H1 (cell line): ENCODE measurements around the gene SMIM35.

ENCODE experiments used
- EZH2 ChIP-seq: fragments of 200-600 bp; sonication (generic); IDR thresholded peaks from 2 replicates; pipeline ENCODE4 v1.7.1; 2012; ENCODE audit warnings: low read depth, mild to moderate bottlenecking, moderate library complexity, low read length, inconsistent platforms; ENCODE audit not compliant: severe bottlenecking
- GABPA ChIP-seq: IDR thresholded peaks from 2 replicates; pipeline ENCODE4 v1.6.1; 2011; ENCODE audit warnings: mild to moderate bottlenecking, low read length, moderate library complexity, borderline replicate concordance; ENCODE audit not compliant: insufficient read depth
- GTF2F1 ChIP-seq: IDR thresholded peaks from 2 replicates; pipeline ENCODE4 v1.6.1; 2012; ENCODE audit warnings: low read depth, low read length, improper control_type of control experiment, borderline replicate concordance
- SP1 ChIP-seq: IDR thresholded peaks from 2 replicates; pipeline ENCODE4 v1.6.1; 2011; ENCODE audit warnings: low read depth, low read length

DNA sequence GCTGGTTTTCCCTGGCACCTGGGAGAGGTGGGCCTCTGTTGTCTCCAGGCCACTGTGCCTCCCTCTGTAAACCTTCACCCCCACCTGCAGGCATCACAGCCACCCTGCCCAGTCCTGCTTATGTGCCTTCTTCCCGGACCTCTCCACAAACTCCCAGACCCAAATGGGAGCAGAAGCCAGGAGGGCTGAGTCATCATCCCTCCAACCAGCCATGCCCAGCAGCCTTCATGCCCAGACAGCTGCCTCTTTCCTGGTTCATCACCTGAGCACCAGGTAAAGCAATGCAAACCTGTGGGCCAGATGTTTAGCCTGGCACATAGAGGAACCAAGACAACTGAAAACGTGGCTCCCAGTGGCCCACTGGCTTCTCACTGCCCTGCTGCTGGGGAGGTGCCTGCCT is 12.0 kb downstream of the SMIM35 start:
- no peak for TF ChIP-seq GABPA
- TF ChIP-seq GTF2F1, result no peak
- TF ChIP-seq EZH2, result no peak
- TF ChIP-seq SP1, result no peak
